GM12878 (cell line): ENCODE measurements around the gene CXXC4. TPM values are rescaled to one million over a fixed set of nuclear protein-coding genes. Genes with fewer than 3 reads are reported as not detected.
A peak's percentile ranks its signal among the peaks of the same experiment; 100 is the strongest.

ENCODE experiments used
- ASH2L ChIP-seq: fragments of 300-600, 200-600 bp; sonication (generic); IDR thresholded peaks from 2 replicates; pipeline ENCODE4 v1.6.1; 2017; ENCODE audit warnings: low read depth, mild to moderate bottlenecking, borderline replicate concordance
- BACH1 ChIP-seq: fragments of 450-650 bp; IDR thresholded peaks from 2 replicates; pipeline ENCODE4 v1.6.1; 2017; ENCODE audit warnings: mild to moderate bottlenecking, borderline replicate concordance
- CBX5 ChIP-seq: sonication (generic); IDR thresholded peaks from 2 replicates; pipeline ENCODE4 v1.6.1; 2016; ENCODE audit warnings: low read depth, moderate library complexity, mild to moderate bottlenecking, inconsistent platforms
- DPF2 ChIP-seq: fragments of 450-650 bp; IDR thresholded peaks from 2 replicates; pipeline ENCODE4 v1.6.1; 2017; ENCODE audit warnings: mild to moderate bottlenecking
- EGR1 ChIP-seq, 2 experiments: IDR thresholded peaks; 1 replicate in 1 of 2; 2 replicates in 1 of 2; pipeline ENCODE4 v1.6.1; 2011 to 2012; ENCODE audit warnings: low read depth in 2 of 2, low read length in 2 of 2, borderline replicate concordance in 1 of 2, mild to moderate bottlenecking in 1 of 2, moderate library complexity in 1 of 2
- FOXM1 ChIP-seq: IDR thresholded peaks from 2 replicates; pipeline ENCODE4 v1.6.1; 2012; ENCODE audit warnings: low read depth, mild to moderate bottlenecking, inconsistent platforms, low read length, moderate library complexity
- HDGF ChIP-seq: fragments of 450-650 bp; IDR thresholded peaks from 2 replicates; pipeline ENCODE4 v1.6.1; 2016; ENCODE audit warnings: antibody characterized with exemption
- IKZF1 ChIP-seq: fragments of 450-650 bp; conservative IDR thresholded peaks from 2 replicates; pipeline ENCODE4 v1.6.1; 2017; ENCODE audit warnings: antibody characterized with exemption, mild to moderate bottlenecking
- JUND ChIP-seq: IDR thresholded peaks from 2 replicates; pipeline ENCODE4 v1.6.1; 2012; ENCODE audit warnings: low read depth, mild to moderate bottlenecking, low read length, improper control_type of control experiment, moderate library complexity
- MEF2A ChIP-seq: IDR thresholded peaks from 2 replicates; pipeline ENCODE4 v1.6.1; 2011; ENCODE audit warnings: low read depth, mild to moderate bottlenecking, low read length, moderate library complexity; ENCODE audit not compliant: insufficient read depth
- MYB ChIP-seq: fragments of 150-350 bp; IDR thresholded peaks from 2 replicates; pipeline ENCODE4 v1.6.1; 2014; ENCODE audit warnings: mild to moderate bottlenecking, low read depth, low read length, borderline replicate concordance
- NBN ChIP-seq: fragments of 450-650 bp; IDR thresholded peaks from 2 replicates; pipeline ENCODE4 v1.6.1; 2016
- NFIC ChIP-seq: IDR thresholded peaks from 2 replicates; pipeline ENCODE4 v1.6.1; 2012; ENCODE audit warnings: low read depth, mild to moderate bottlenecking, inconsistent platforms, low read length, moderate library complexity
- NR2F1 ChIP-seq: fragments of 450-650 bp; conservative IDR thresholded peaks from 2 replicates; pipeline ENCODE4 v1.6.1; 2017; ENCODE audit warnings: mild to moderate bottlenecking
- PML ChIP-seq: IDR thresholded peaks from 2 replicates; pipeline ENCODE4 v1.6.1; 2012; ENCODE audit warnings: low read length, inconsistent platforms
- RUNX3 ChIP-seq: IDR thresholded peaks from 2 replicates; pipeline ENCODE4 v1.6.1; 2012; ENCODE audit warnings: low read length, inconsistent platforms
- SMARCA5 ChIP-seq: fragments of 450-650 bp; IDR thresholded peaks from 2 replicates; pipeline ENCODE4 v1.6.1; 2017; ENCODE audit warnings: mild to moderate bottlenecking
- STAT1 ChIP-seq: fragments of 450-650 bp; conservative IDR thresholded peaks from 2 replicates; pipeline ENCODE4 v1.6.1; 2014; ENCODE audit warnings: antibody characterized with exemption, mild to moderate bottlenecking
- TAF1 ChIP-seq: IDR thresholded peaks from 2 replicates; pipeline ENCODE4 v1.6.1; 2011; ENCODE audit warnings: mild to moderate bottlenecking, low read depth, low read length, borderline replicate concordance
- polyA plus RNA-seq, 11 experiments: library from polyadenylated mRNA; depleted of rRNA in 4 of 11; unstranded in 6 of 11; stranded (reverse) in 5 of 11; fragments of >200 nt; fragmentation: Nextera tagmentation in 4 of 11; fragmentation: Illumina TruSeq in 1 of 11; extraction: Ambion mirVana in 4 of 11; extraction: Trizol in 1 of 11; gene quantifications; 1 replicate in 1 of 11; 2 replicates in 10 of 11; pipeline versions ENCODE4 v1.2.1 to v1.2.3, GENCODE V29; 2011 to 2016; ENCODE audit warnings: inconsistent platforms in 2 of 11, missing spikeins in 2 of 11, low read depth in 1 of 11
- total RNA-seq, 4 experiments: library from RNA; depleted of rRNA in 3 of 4; stranded (reverse); fragments of >200 nt in 3 of 4; fragmentation: Illumina TruSeq in 1 of 4; extraction: Trizol in 1 of 4; gene quantifications; 2 replicates each; pipeline versions ENCODE4 v1.2.1 to v1.2.3, GENCODE V29; 2013 to 2021
- TF ChIP-seq, protein P1 (sequence below): fragments of 450-650 bp; formaldehyde crosslinking; IDR thresholded peaks from 2 replicates; pipeline ENCODE4 v1.5.0; 2022; ENCODE audit warnings: mild to moderate bottlenecking, missing genetic modification characterization
- TF ChIP-seq, protein P2 (sequence below): IDR thresholded peaks from 2 replicates; pipeline ENCODE4 v1.6.1; 2012; ENCODE audit warnings: low read depth, low read length, improper control_type of control experiment
- TF ChIP-seq, protein P3 (sequence below): IDR thresholded peaks from 2 replicates; pipeline ENCODE4 v1.6.1; 2012; ENCODE audit warnings: mild to moderate bottlenecking, low read depth, low read length
- TF ChIP-seq, protein P4 (sequence below): IDR thresholded peaks from 2 replicates; pipeline ENCODE4 v1.6.1; 2011; ENCODE audit warnings: low read depth, low read length, improper control_type of control experiment, borderline replicate concordance

The CXXC4 gene
- total and polyA plus RNA-seq, 10 of the 15 experiments (the other 5 are each of a cell fraction or from before 2014, with no cell fraction given), result 4.2 to 17.0 (median 7.8) TPM

DNA sequence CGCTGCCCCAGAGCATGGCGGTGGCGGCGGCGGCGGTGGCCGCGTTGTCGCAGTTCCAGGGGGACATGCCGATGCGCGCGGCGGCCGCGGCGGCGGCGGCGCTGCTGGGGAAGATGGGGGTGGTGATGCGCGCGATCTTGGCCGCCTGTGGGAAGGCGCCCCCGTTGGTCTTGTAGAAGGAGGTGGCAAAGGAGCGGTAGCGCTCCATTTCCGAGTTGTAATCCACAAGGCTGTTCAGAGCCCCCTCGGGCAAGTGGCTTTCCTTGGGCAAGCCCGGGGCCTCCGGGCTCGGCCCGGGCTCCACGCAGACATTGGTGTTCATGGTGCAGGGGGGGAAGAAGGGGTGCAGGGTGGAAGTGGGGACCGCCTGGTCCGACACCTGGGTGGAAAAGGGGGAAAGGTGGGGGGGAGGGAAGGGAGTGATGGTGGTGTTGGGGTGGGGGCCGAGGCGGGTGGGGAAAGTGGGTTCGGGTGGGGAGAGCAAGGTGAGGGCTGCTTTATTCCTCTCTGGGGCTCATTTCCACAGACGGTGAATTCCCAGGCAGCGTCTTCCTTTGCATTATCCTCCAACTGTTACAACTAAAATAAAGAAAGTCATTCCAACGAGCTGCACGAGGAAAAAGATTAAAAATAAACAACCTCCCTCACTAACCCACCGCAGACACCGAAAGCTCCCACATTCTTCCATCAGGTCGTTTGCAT, 3.1 kb downstream of the CXXC4 start (continued):
- TF ChIP-seq, protein P1, sequence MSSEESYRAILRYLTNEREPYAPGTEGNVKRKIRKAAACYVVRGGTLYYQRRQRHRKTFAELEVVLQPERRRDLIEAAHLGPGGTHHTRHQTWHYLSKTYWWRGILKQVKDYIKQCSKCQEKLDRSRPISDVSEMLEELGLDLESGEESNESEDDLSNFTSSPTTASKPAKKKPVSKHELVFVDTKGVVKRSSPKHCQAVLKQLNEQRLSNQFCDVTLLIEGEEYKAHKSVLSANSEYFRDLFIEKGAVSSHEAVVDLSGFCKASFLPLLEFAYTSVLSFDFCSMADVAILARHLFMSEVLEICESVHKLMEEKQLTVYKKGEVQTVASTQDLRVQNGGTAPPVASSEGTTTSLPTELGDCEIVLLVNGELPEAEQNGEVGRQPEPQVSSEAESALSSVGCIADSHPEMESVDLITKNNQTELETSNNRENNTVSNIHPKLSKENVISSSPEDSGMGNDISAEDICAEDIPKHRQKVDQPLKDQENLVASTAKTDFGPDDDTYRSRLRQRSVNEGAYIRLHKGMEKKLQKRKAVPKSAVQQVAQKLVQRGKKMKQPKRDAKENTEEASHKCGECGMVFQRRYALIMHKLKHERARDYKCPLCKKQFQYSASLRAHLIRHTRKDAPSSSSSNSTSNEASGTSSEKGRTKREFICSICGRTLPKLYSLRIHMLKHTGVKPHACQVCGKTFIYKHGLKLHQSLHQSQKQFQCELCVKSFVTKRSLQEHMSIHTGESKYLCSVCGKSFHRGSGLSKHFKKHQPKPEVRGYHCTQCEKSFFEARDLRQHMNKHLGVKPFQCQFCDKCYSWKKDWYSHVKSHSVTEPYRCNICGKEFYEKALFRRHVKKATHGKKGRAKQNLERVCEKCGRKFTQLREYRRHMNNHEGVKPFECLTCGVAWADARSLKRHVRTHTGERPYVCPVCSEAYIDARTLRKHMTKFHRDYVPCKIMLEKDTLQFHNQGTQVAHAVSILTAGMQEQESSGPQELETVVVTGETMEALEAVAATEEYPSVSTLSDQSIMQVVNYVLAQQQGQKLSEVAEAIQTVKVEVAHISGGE (CRISPR knock-in tag), result no peak
- TF ChIP-seq EGR1 (IDR thresholded peaks at IDR 0.05; ENCODE audit: borderline replicate concordance in 1 of 2, low read depth in 2 of 2, low read length in 2 of 2) (no peak), CBX5 (no peak), HDGF (no peak), JUND (no peak), NFIC (no peak), DPF2 (0 out of 2 replicates have a peak, but pooled peaks have one; percentile 40), PML (no peak), RUNX3 (peak; percentile 15), FOXM1 (no peak), MYB (no peak), NBN (no peak), NR2F1 (no peak), MEF2A (no peak), STAT1 (no peak), IKZF1 (peak; percentile 15; the same call in 1 of the 2 replicates), ASH2L (no peak), BACH1 (peak; percentile 17; the same call in 1 of the 2 replicates), TAF1 (0 out of 2 replicates have a peak, but pooled peaks have one; percentile 8), SMARCA5 (no peak)
- TF ChIP-seq, protein P2, sequence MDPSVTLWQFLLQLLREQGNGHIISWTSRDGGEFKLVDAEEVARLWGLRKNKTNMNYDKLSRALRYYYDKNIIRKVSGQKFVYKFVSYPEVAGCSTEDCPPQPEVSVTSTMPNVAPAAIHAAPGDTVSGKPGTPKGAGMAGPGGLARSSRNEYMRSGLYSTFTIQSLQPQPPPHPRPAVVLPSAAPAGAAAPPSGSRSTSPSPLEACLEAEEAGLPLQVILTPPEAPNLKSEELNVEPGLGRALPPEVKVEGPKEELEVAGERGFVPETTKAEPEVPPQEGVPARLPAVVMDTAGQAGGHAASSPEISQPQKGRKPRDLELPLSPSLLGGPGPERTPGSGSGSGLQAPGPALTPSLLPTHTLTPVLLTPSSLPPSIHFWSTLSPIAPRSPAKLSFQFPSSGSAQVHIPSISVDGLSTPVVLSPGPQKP, result no peak
- TF ChIP-seq, protein P3, sequence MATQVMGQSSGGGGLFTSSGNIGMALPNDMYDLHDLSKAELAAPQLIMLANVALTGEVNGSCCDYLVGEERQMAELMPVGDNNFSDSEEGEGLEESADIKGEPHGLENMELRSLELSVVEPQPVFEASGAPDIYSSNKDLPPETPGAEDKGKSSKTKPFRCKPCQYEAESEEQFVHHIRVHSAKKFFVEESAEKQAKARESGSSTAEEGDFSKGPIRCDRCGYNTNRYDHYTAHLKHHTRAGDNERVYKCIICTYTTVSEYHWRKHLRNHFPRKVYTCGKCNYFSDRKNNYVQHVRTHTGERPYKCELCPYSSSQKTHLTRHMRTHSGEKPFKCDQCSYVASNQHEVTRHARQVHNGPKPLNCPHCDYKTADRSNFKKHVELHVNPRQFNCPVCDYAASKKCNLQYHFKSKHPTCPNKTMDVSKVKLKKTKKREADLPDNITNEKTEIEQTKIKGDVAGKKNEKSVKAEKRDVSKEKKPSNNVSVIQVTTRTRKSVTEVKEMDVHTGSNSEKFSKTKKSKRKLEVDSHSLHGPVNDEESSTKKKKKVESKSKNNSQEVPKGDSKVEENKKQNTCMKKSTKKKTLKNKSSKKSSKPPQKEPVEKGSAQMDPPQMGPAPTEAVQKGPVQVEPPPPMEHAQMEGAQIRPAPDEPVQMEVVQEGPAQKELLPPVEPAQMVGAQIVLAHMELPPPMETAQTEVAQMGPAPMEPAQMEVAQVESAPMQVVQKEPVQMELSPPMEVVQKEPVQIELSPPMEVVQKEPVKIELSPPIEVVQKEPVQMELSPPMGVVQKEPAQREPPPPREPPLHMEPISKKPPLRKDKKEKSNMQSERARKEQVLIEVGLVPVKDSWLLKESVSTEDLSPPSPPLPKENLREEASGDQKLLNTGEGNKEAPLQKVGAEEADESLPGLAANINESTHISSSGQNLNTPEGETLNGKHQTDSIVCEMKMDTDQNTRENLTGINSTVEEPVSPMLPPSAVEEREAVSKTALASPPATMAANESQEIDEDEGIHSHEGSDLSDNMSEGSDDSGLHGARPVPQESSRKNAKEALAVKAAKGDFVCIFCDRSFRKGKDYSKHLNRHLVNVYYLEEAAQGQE, result no peak
- TF ChIP-seq, protein P4, sequence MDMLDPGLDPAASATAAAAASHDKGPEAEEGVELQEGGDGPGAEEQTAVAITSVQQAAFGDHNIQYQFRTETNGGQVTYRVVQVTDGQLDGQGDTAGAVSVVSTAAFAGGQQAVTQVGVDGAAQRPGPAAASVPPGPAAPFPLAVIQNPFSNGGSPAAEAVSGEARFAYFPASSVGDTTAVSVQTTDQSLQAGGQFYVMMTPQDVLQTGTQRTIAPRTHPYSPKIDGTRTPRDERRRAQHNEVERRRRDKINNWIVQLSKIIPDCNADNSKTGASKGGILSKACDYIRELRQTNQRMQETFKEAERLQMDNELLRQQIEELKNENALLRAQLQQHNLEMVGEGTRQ, result no peak
- TF ChIP-seq, all 136 proteins: peak for 12
